PC-3 (cell line): ENCODE results near the gene ABCC9. TPM values are rescaled to one million over a fixed set of nuclear protein-coding genes. Genes with fewer than 3 reads are reported as not detected.
A peak's percentile ranks its signal among the peaks of the same experiment; 100 is the strongest.

Experiments
- ATAC-seq: fragments of 200-7000 bp; cut with Tn5 transposase; 2 replicates; pipeline ENCODE4 v1.9.1; 2020; ENCODE audit warnings: mild to moderate bottlenecking, moderate library complexity
- BruUV-seq: library from RNA; stranded (reverse); fragments of 400-500 nt; replicated peaks from 2 replicates; lab custom pipeline; 2021; lab: Mats Ljungman, UMichigan
- CTCF ChIA-PET: fragments of 300-600 bp; sonication (Branson Sonifier 250); formaldehyde crosslinking; loops from one replicate; lab custom pipeline; 2022; ENCODE audit warnings: antibody characterized with exemption; lab: Charles Lee
- POLR2A ChIA-PET: fragments of 300-600 bp; sonication (Branson Sonifier 250); formaldehyde crosslinking; loops from one replicate; lab custom pipeline; 2022; ENCODE audit warnings: antibody characterized with exemption; ENCODE audit not compliant: unreplicated experiment; lab: Charles Lee
- DNase-seq: peaks from one replicate; pipeline ENCODE4 v3.0.0-alpha.2; 2015
- H2AFZ ChIP-seq: fragments of 300-600 bp; sonication (generic); 2 replicates; pipeline ENCODE4 v1.6.0; 2016; ENCODE audit warnings: antibody characterized with exemption, low read length
- H3F3A ChIP-seq: fragments of 300-600 bp; sonication (generic); one replicate; pipeline ENCODE4 v1.6.0; 2017; ENCODE audit warnings: antibody characterized with exemption, low read length, control low read depth, mild to moderate bottlenecking; ENCODE audit not compliant: unreplicated experiment
- H3K27ac ChIP-seq: fragments of 300-600 bp; sonication (generic); 2 replicates; pipeline ENCODE4 v1.5.1; 2016; ENCODE audit warnings: mild to moderate bottlenecking, low read length
- H3K27me3 ChIP-seq: fragments of 300-600 bp; sonication (generic); 2 replicates; pipeline ENCODE4 v1.6.1; 2016; ENCODE audit warnings: low read length, mixed read lengths
- H3K36me3 ChIP-seq: fragments of 300-600 bp; sonication (generic); 2 replicates; pipeline ENCODE4 v1.6.1; 2016; ENCODE audit warnings: low read depth, mixed run types, low read length, mixed read lengths
- H3K4me1 ChIP-seq: fragments of 300-600 bp; sonication (generic); 2 replicates; pipeline ENCODE4 v1.5.1; 2016; ENCODE audit warnings: low read length; ENCODE audit not compliant: insufficient read depth
- H3K4me2 ChIP-seq: fragments of 300-600 bp; sonication (generic); 2 replicates; pipeline ENCODE4 v1.6.0; 2016; ENCODE audit warnings: low read length
- H3K4me3 ChIP-seq: fragments of 300-600 bp; sonication (generic); 2 replicates; pipeline ENCODE4 v1.5.1; 2016; ENCODE audit warnings: mild to moderate bottlenecking, low read length, mixed read lengths
- H3K79me2 ChIP-seq: fragments of 300-600 bp; sonication (generic); 2 replicates; pipeline ENCODE4 v1.6.1; 2017; ENCODE audit warnings: low read length, mixed read lengths
- H3K9ac ChIP-seq: fragments of 300-600 bp; sonication (generic); 2 replicates; pipeline ENCODE4 v1.6.0; 2016; ENCODE audit warnings: mild to moderate bottlenecking, low read length
- H3K9me2 ChIP-seq: fragments of 300-600 bp; sonication (generic); replicated peaks from 2 replicates; pipeline ENCODE4 v1.6.1; 2016; ENCODE audit warnings: mixed run types, low read length, mixed read lengths
- H3K9me3 ChIP-seq: fragments of 300-600 bp; sonication (generic); 2 replicates; pipeline ENCODE4 v1.6.1; 2016; ENCODE audit warnings: low read length, mixed read lengths
- H4K20me1 ChIP-seq: fragments of 300-600 bp; sonication (generic); 2 replicates; pipeline ENCODE4 v1.6.1; 2016; ENCODE audit warnings: low read length, mixed read lengths
- EZH2 ChIP-seq: fragments of 300-600 bp; sonication (generic); IDR thresholded peaks from one replicate; pipeline ENCODE4 v1.6.1; 2017; ENCODE audit warnings: antibody characterized with exemption, mild to moderate bottlenecking, low read length; ENCODE audit not compliant: unreplicated experiment
- EZH2phosphoT487 ChIP-seq: fragments of 300-600 bp; sonication (generic); IDR thresholded peaks from 2 replicates; pipeline ENCODE4 v1.6.1; 2018; ENCODE audit warnings: mild to moderate bottlenecking, antibody characterized with exemption, low read length, borderline replicate concordance
- intact Hi-C: fragments of 100-400 bp; cut with micrococcal nuclease; formaldehyde crosslinking; loops from 2 replicates; pipeline ENCODE4 v1.9.0; 2023
- total RNA-seq: library from RNA; depleted of rRNA; stranded (reverse); fragments of >200 nt; gene quantifications from 2 replicates; pipeline ENCODE4 v1.2.3, GENCODE V29; 2014
- TF ChIP-seq, protein P1 (sequence below): fragments of 300-600 bp; sonication (generic); conservative IDR thresholded peaks from 2 replicates; pipeline ENCODE4 v1.5.1; 2017; ENCODE audit warnings: antibody characterized with exemption, low read depth, mild to moderate bottlenecking, low read length

The ABCC9 gene
- total RNA-seq, 1 experiment from 2014 or later, result 0.33 TPM

DNA sequence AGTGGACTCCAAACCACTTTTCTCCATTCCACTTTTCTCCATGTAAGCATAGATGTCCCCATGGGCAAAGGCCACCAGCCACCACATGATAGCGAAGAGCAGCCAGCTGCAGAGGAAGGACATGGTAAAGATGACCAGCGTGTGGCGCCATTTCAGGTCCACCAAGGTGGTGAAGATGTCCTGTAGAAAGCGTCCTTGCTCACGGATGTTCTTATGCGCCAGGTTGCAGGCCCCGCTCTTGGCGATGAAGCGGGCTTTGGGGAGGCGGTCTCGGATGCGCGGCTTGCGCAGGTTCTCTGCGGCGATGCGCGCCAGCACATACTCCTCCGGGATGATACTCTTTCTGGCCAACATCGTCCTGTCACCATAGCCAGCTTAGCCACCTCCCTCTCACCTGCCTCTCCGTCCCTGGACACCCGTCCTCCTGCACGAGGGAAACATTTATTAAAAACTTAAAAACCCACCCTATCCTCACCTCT, 167.9 kb downstream of the ABCC9 start:
- H3K79me2 ChIP-seq, result no peaks in the 10 kb centered on the region
- no peaks in the 10 kb centered on the region for H4K20me1 ChIP-seq
- no peak overlapping the region for H2AFZ ChIP-seq
- no peak overlapping the region for H3K9ac ChIP-seq
- no peaks in the 10 kb centered on the region for H3K9me2 ChIP-seq
- no peak overlapping the region for H3K27ac ChIP-seq
- DNase-seq (peak; percentile 11), ATAC-seq (no peak)
- POLR2A ChIA-PET, result no interaction called here
- CTCF ChIA-PET, result no interaction called here
- TF ChIP-seq EZH2phosphoT487, result no peak
- TF ChIP-seq, protein P1, sequence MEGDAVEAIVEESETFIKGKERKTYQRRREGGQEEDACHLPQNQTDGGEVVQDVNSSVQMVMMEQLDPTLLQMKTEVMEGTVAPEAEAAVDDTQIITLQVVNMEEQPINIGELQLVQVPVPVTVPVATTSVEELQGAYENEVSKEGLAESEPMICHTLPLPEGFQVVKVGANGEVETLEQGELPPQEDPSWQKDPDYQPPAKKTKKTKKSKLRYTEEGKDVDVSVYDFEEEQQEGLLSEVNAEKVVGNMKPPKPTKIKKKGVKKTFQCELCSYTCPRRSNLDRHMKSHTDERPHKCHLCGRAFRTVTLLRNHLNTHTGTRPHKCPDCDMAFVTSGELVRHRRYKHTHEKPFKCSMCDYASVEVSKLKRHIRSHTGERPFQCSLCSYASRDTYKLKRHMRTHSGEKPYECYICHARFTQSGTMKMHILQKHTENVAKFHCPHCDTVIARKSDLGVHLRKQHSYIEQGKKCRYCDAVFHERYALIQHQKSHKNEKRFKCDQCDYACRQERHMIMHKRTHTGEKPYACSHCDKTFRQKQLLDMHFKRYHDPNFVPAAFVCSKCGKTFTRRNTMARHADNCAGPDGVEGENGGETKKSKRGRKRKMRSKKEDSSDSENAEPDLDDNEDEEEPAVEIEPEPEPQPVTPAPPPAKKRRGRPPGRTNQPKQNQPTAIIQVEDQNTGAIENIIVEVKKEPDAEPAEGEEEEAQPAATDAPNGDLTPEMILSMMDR, result peak; percentile 56; the same call in 1 of the 2 replicates
- H3K36me3 ChIP-seq, result no peaks in the 10 kb centered on the region
- H3K27me3 ChIP-seq, result no peaks in the 10 kb centered on the region
- H3K4me2 ChIP-seq, result 0 out of 2 replicates have a peak overlapping the region, but pooled peaks have one; percentile 78
- intact Hi-C loops, result loop anchor here (5.0 kb wide), 1 partner anchor 76 kb away; no protein-coding TSS in a partner anchor
- no peak overlapping the region for H3K4me3 ChIP-seq
- H3F3A ChIP-seq, result no peaks in the 10 kb centered on the region
- no TSS peak for BruUV-seq
- H3K4me1 ChIP-seq, result no peaks in the 10 kb centered on the region
- H3K9me3 ChIP-seq, result no peaks in the 10 kb centered on the region

DNA sequence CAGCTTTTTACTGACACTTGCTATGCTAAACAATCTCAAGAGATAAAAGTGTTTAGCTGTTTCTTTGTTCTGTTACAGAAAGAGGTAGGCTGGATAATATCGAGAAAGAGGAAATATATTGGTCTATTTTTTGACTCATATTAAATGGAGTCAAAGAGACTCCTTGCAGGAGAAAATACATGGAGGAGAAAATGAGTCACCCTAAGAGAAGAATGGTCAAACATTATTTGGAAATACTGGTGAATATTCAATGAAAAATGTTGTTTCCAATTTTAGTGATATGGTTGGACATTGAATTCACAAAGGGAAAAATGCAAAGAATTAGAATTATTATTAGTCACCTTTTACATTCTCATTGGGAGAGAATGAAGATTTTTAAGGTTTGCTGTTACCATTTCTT, 169.9 kb downstream of the ABCC9 start:
- no peaks in the 10 kb centered on the region for H3K27me3 ChIP-seq
- no peaks in the 10 kb centered on the region for H3K4me1 ChIP-seq
- no peaks in the 10 kb centered on the region for H3F3A ChIP-seq
- no peaks in the 10 kb centered on the region for H3K36me3 ChIP-seq
- DNase-seq, result peak; percentile 24
- H3K9me3 ChIP-seq, result no peaks in the 10 kb centered on the region
- H3K9me2 ChIP-seq, result no peaks in the 10 kb centered on the region
- no peak for ATAC-seq
- intact Hi-C loops, result loop anchor here (5.0 kb wide), 1 partner anchor 74 kb away; no protein-coding TSS in a partner anchor
- no peak overlapping the region for H3K4me3 ChIP-seq
- no peak overlapping the region for H3K4me2 ChIP-seq
- no peak overlapping the region for H3K9ac ChIP-seq
- CTCF ChIA-PET, result interaction anchor here (0.6 kb wide), 1 partner anchor 247 kb away, joined by 3 read pairs; no protein-coding TSS in a partner anchor
- TF ChIP-seq EZH2 (no peak), EZH2phosphoT487 (no peak)
- TF ChIP-seq, protein P1, result no peak
- no peaks in the 10 kb centered on the region for H4K20me1 ChIP-seq
- POLR2A ChIA-PET, result no interaction called here
- H3K27ac ChIP-seq, result no peak overlapping the region
- H2AFZ ChIP-seq, result no peak overlapping the region
- no TSS peak for BruUV-seq
- H3K79me2 ChIP-seq, result no peaks in the 10 kb centered on the region

DNA sequence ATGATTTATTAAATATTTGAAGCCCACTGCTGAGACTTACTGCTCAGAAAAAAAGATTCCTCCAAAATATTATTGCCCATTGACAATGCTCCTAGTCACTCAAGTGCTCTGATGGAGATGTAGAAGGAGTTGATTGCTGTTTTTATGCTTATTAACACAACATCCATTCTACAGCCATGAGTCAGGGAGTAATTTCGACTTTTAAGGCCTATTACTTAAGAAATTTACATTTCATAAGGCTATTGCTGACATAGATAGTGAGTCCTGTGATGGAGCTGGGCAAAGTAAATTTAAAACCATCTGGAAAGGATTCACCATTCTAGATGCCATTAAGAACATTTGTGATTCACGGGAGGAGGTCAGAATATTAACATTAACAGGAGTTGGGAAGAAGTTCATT, 171.9 kb downstream of the ABCC9 start:
- H2AFZ ChIP-seq, result no peak overlapping the region
- CTCF ChIA-PET, result no interaction called here
- no peaks in the 10 kb centered on the region for H4K20me1 ChIP-seq
- no peaks in the 10 kb centered on the region for H3K9me3 ChIP-seq
- no peak overlapping the region for H3K4me3 ChIP-seq
- intact Hi-C loops, result no loop called here
- H3K4me2 ChIP-seq, result no peak overlapping the region
- no peaks in the 10 kb centered on the region for H3K9me2 ChIP-seq
- no peaks in the 10 kb centered on the region for H3F3A ChIP-seq
- BruUV-seq, result no TSS peak
- DNase-seq (no peak), ATAC-seq (no peak)
- H3K4me1 ChIP-seq, result no peaks in the 10 kb centered on the region
- no peak overlapping the region for H3K9ac ChIP-seq
- no peaks in the 10 kb centered on the region for H3K79me2 ChIP-seq
- TF ChIP-seq EZH2 (no peak), EZH2phosphoT487 (no peak)
- TF ChIP-seq, protein P1, result no peak
- POLR2A ChIA-PET, result no interaction called here
- no peaks in the 10 kb centered on the region for H3K27me3 ChIP-seq
- H3K27ac ChIP-seq, result no peak overlapping the region
- no peaks in the 10 kb centered on the region for H3K36me3 ChIP-seq
